Hematopoietic multipotent progenitor cell (in vitro differentiated cells): ENCODE measurements around the gene UBXN6. TPM values are rescaled to one million over a fixed set of nuclear protein-coding genes. Genes with fewer than 3 reads are reported as not detected.

Source experiments
- DNase-seq, 3 donors: peaks; one replicate each; pipeline ENCODE4 v3.0.0-alpha.2; 2011 to 2015; ENCODE audit warnings: low read depth in 2 of 3, low spot score in 2 of 3
- total RNA-seq: library from RNA; depleted of rRNA; stranded (reverse); fragments of >200 nt; gene quantifications from one replicate; pipeline ENCODE4 v1.2.3, GENCODE V29; 2012

The UBXN6 gene
- total RNA-seq, 1 donor: 69.7 TPM

DNA sequence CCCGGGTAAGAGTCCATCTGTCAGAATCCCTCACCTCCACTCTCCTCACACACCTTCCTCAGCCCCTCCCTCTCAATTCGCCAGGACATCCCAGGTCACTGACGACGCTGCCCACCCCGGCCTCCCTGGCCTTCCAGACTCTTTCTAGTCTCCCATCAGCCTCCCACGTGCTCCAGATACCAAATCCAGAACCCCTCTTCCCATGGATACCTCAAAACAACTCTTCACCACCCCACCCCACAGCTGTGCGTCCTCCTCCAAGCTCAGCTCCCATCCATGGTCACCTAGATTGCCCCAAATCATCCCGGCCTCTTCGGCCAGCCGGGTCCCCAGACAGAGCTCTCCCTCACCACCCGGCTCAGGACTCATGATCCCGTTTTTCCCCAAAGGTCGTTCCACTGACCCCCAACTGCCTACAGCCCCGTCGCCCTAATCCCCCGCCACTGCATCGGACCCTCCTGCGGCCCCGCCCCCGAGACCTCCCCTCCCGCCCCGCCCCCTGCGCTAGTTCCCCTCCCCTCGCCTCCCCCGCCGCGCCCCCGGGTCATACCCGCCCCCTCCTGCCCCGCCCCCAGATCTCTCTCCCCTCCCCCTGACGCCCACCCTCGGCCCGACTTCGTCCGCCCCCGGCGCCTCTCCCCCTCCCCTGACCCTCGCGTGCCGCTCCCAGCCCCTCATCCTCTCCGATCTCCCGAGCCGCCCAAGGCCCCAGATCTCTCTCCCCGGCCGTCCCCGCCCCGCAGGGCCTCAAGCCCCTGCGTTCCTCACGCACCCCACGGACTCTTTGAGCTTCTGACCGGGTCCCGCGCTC lies 546 bp downstream of the UBXN6 start:
- DNase-seq: peak in 2 of 3 donors; percentile 62 to 73

DNA sequence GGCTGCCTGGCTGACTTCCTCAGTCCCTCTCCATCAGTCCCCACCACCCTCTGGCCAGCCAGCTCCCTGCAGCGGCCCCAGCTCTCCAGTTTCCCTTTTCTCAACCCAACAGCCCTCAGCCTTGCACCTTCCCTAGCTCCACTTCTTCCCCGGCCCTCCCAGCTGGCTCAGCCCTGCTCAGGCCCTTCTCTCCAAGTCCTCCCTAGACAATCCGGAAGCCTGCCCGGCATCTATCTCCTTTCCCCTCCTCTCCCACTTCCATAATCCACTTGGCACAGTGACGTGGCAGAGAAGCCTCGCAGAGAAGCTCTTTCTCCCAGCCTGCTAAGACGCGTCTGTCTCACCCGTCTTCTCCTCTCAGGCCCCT lies 1.1 kb downstream of the UBXN6 start:
- DNase-seq: peak in 1 of 3 donors; percentile 45

GRCh38 chr19:4455719-4456475 lies 1.7 kb downstream of the UBXN6 start:
- DNase-seq: no peak

GRCh38 chr19:4454747-4455718 lies 2.6 kb downstream of the UBXN6 start:
- no peak for DNase-seq

DNA sequence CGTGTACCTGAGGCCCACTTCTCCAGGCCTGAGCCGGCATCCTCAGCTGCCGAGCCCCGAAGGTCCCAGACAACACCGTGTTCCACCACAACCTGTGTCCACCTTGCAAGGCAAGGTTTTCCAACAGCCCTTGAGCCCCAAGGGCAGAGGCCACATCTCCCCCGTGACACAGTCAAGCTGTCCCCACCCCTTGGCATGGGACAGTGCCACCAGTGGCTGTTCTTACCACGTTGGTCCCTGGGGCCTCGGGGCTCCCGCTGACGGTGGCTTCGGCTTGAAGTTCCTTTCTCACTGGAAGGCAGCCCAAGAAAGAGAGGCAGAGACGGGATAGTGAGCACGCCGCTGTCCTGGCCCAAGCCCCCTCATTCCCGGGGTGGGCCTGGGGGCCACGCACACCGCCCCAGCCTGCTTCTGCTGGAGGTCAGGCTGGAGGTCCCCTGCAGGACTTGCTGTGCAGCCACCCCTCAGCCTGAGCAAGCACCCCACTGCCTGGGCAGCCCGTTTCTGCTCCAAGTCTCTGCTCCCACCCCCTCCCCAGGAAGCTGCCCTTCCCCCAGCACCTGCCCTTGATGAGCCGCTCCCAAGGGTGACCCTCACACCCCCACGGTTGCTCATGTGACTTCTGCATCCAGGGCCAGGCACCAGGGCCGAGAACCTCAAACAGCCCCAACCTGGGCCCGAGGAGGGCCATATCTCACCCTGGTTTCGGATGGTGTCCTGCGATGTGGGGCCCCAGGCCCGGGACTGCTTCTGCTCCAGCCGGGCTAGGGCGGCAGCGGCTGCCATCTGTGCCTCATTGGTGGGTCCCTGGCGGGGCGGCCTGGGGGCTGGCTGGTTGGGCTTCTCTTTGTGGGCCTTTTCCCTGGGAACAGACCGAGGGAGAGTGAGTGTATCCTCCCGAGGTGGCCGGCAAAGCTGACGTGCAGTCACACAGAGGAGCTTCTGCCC lies 4.1 kb downstream of the UBXN6 start:
- DNase-seq: no peak

DNA sequence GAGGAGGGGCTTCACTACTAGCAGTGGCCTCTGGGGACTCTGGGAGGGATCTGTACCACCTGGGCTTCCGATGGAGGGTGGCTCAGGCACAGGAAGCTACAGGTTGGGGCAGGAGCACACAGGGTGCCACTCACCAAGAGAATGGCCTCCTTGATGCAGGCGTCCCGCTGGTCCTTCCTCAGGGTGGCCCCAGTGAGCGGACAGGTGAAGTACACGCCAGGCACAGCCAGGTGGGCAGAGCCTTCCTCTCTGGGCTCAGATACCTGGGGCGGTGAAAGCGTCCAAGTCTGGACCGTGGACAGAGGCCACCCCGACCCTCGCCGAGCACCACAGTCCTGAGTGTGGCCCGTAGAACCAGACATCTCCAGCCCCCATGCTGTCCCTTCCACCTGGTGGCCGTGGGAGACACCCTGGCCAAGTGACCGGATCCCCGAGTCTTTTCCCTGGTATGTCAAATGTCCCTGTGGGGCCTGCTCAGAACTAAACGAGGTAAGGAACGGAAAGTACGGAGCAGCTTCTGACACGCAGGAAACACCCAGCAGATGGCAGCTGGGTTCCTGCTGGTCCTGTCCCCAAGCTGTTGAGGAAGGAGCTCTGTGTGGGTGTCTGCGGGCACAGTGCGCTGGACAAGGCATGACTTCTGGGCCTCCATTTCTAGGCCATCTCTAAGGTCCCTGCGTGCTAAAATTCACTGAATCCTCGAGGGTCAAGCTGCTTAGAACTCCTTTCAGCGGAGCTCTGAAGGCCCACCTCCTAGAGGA lies 5.2 kb downstream of the UBXN6 start:
- no peak for DNase-seq

DNA sequence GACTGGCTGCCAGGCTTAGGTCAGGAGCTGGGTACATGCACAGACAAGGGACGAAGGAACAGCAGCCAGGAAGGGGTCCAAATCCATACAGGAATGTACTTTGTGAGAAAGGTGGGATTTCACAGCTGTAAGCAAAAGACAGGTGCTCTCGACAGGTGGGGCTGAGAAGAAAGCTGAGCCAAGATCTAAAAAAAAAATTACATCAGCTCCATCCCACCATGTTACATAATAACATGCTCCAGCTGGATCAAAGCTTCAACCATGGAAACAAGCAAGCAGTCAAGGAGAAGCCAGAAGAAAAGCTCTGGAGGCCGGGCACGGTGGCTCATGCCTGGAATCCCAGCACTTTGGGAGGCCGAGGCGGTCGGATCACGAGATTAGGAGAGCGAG lies 8.0 kb downstream of the UBXN6 start:
- no peak for DNase-seq

DNA sequence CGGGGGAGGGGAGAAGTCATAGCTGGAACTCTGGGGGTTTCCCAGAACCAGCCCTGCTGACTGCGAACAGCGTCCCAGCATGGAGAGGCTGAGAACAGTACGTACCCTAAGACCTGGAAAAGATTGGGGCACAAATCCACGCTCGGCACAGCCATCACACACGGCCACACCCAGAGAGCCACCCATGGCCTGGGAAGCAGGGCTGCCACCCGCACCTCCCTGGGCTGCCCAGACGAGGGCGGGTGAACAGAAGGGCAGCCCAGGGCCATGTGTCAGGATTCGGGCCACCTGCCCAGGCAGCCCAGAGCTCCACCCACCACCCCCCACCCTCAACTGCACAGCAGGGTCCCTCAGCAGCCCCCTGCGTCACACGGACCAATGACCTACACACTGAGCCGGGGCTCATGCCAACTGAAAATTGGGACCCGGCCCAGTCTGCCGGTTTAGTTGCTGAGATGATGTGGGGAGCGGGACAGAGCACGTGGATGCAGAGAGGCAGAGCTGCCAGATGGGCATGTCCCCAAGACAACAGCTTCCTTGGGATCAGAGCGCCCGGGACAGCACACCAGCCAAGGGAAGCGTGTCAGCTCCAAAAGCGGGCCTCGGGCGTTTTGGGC lies 8.5 kb downstream of the UBXN6 start:
- DNase-seq: no peak

DNA sequence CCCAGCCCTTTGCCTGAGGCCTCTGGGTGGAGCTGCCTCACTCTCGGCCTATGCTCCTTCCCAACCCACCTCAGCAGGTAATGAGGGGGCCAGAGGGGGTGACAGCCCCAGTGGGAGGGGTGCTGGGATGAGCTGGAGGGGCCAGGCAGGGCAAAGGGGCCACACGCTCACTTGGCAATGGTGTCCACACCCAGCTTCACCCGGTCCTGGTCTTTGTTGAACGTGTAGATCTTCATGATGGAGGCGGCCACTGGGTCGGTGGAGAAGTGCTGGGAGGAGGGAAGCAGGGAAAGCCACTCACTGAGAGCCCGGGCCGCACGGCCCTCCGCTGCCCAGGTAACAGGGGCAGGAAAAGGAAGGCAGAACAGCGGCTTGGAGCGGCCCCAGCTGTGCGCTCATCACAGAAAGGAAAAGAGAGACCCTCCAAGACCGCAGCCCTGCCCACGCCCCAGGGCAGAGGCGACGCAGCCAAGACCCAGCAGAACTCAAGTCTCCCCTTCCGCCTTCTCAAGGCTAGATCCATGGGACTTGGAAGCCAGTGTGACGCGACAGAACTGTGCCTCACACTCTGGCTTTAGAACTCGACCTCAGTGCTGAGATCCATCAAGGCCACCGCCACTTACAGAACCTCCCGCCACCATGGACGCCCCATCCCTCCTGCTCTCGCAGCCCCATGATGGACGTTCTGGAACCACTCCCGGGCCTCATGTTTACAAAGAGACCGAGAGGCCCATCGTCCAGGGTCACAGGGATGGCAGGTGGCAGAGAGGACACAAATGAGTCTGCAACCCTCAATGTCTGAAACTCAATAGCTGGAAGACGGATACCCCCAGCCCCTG lies 9.2 kb downstream of the UBXN6 start:
- no peak for DNase-seq

DNA sequence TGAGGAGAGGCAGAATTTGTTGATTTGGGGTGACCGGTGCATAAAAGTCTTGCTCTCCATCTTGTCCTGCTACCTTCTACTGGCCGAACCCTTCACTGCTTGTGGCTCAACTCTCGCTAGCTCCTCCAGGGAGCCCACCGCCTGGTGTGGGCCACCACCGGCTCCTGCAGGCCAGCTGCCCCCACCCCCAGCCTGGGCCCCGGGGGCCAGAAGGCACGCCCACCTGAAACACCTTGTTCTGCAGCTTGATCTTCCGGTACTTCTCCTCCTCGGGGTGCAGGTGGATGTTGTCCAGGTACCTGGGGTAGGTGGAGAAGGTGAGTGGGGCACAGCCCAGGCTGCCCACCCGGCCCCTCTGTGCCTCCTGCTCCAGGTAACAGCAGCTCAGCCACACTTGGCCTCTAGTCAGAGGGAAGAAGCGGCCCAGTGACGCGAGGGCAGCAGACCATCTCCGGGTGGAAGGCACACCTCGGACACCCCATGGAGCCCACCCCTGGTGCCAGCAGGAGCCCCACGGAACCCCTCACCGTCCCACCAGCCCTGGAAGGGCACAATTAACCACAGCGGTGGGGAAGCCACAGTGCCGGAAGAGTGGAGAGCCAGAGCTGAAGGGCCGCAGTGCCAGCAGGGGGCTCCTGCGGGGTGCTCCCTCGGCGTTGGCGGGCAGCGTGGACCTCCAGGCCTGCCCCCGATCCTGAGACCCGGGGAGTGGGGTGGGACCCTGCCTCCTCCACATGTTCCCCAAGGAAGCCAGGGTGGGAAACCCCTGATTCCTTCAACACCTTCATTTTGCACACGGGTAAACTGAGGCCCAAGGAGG lies 10.1 kb downstream of the UBXN6 start:
- DNase-seq: no peak

DNA sequence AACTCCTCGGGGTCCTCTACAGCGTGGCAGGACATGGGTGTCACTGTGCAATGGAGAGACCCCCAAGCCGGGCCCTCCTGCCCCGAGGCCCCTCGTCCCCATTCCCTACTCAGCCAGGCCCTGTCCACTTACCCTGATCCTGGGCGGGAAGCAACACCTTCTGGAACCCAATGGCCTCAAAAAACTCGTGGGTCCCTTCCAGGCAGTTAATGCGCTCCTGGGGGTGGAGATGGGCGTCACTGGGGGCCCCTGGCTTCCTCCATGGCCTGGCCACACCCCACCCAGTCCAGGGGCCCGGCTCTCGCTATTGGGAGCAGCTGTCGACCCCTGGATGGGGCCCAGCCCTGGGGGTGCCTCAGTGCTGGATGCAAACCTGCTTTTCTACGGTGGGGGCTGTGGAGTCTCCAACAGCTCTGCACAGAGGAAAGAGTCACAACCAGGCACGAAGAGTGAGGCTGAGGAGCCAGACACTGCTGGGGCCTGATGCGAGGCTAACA lies 10.8 kb downstream of the UBXN6 start:
- no peak for DNase-seq

GRCh38 chr19:4445963-4446703 lies 11.5 kb downstream of the UBXN6 start:
- no peak for DNase-seq

DNA sequence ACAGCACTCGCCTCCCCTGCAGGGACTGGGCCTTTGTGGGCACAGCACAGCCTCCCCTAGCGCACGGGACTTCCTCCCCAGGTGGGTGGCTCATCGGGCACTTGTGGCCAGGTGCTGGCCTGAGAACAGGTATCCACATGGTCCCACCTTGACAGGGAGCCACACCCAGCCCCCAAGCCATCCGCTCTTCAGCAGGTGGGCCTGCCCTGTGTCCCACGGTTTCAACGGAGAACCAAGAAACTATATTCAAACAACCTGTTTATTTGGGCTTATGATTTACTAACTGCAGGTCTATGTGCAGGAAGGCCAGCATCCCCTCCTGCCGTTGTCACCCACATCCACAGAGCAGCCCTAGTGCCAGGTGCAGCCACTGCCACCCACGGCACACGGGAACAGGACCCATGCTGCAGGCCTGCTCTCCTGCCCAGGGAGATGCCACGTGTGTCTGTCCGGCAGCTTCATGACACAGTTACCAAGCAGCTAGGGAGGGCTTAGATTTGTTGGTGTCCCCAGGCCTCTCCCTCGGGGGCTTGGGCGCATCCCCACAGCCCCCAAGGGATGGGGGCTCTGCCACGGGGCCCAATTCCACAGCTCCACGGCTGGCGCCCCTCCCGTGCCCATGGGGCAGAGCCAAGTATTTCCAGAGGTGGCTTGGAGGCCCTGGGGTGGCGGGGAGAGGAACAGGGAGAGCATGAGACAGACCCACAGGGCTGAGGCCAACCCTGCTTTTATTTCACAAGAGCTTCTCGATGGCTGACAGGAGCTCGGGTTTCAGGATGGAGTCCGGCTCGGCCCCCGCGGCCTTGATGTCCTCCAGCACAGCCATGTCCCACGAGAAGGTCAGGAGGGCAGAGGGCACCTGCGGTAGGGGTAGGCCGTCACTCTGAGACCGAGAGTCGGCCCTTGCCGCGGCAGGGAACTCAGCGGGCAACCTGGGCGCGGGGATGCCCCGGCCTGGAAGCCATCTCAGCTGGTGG lies 12.5 kb downstream of the UBXN6 start:
- no peak for DNase-seq

GRCh38 chr19:4443966-4444764 lies 13.4 kb downstream of the UBXN6 start:
- no peak for DNase-seq
